ENCODE data around the gene GLT8D1.

GRCh38 chr3:52721002-52721729, 15.6 kb upstream of the GLT8D1 start:
- no peak for TF ChIP-seq CTCF (conservative IDR thresholded peaks at IDR 0.05; ENCODE audit: low read length)
- no peak for TF ChIP-seq EZH2phosphoT487 (IDR thresholded peaks at IDR 0.05; ENCODE audit: borderline replicate concordance, low read depth, low read length)
